ENCODE data around the gene AP2B1. TPM values are rescaled to one million over a fixed set of nuclear protein-coding genes. Genes with fewer than 3 reads are reported as not detected.

AP2B1 gene
- total RNA-seq, 1 experiment from 2014 or later = 198 TPM

DNA sequence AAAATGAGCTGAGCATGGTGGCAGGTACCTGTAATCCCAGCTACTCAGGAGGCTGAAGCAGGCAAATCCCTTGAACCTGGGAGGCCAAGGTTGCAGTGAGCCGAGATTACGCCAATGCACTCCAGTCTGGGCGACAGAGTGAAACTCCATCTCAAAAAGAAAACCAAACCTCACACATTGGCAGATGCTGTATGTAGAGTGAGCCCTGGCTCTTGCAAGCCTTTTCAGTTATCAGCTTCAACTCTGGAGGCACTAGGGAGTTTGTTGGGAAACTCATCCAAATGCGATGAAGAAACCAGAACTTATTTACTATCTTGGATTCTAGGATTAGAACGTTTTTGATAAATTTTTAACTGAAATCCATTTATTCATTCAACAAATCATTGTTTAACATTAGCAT is 87.4 kb downstream of the AP2B1 start:
- POLR2A ChIA-PET = no interaction called here

More for the DNA sequence above, 87.4 kb downstream of the AP2B1 start:
- ChIA-PET RAD21 (ENCODE audit: low non-redundant PET in 1 of 2, low total read pairs in 2 of 2, uncharacterized antibody in 2 of 2, unreplicated experiment in 2 of 2) (no interaction called here), CTCF (no interaction called here)
- intact Hi-C loops (cut with micrococcal nuclease) = no loop called here
- H3K27me3 ChIP-seq (ENCODE audit: insufficient read depth, low read length) = no peaks in the 10 kb centered on the region
- no peaks in the 10 kb centered on the region for H3K9me3 ChIP-seq (ENCODE audit: control insufficient read depth in 1 of 2, insufficient read depth in 1 of 2, low read depth in 1 of 2, low read length in 2 of 2)
- H2AFZ ChIP-seq (ENCODE audit: low read depth, low read length, poor library complexity, severe bottlenecking) = no peak overlapping the region
- peaks cover 27% of the 10 kb centered on the region for H3K79me2 ChIP-seq (ENCODE audit: insufficient read depth, low read length)
- no peak for ATAC-seq
- no peak for DNase-seq (ENCODE audit: low read depth, low spot score)
- H3K4me1 ChIP-seq (ENCODE audit: control insufficient read depth in 1 of 2, insufficient read depth in 2 of 2, low read length in 2 of 2) = no peaks in the 10 kb centered on the region
- no peak overlapping the region for H3K9ac ChIP-seq (ENCODE audit: low read length)
- no TSS peak for BruUV-seq (replicated peaks)
- no peak overlapping the region for H3K4me3 ChIP-seq (replicated peaks in 1 of 2; ENCODE audit: low read depth in 1 of 2, low read length in 2 of 2)
- H3K36me3 ChIP-seq (ENCODE audit: control insufficient read depth in 1 of 2, insufficient read depth in 2 of 2, low read length in 2 of 2) = peaks cover 9 to 22% of the 10 kb centered on the region in 2 experiments; a peak in 3 of 4 replicates
- no peak overlapping the region for H3K4me2 ChIP-seq (ENCODE audit: low read length)
- TF ChIP-seq POLR2A (IDR thresholded peaks at IDR 0.05; ENCODE audit: borderline replicate concordance, extremely low read depth, insufficient read depth, insufficient read length) (no peak), ZNF274 (IDR thresholded peaks at IDR 0.05; ENCODE audit: low read depth, low read length) (no peak), EGR1 (IDR thresholded peaks at IDR 0.05; ENCODE audit: low read depth) (no peak), JUND (IDR thresholded peaks at IDR 0.05) (no peak), ELF1 (IDR thresholded peaks at IDR 0.05; ENCODE audit: borderline replicate concordance, low read depth) (no peak), EZH2 (IDR thresholded peaks at IDR 0.05) (no peak), CBX3 (IDR thresholded peaks at IDR 0.05; ENCODE audit: low read depth) (no peak), SIN3A (IDR thresholded peaks at IDR 0.05; ENCODE audit: low read depth) (no peak), SRF (IDR thresholded peaks at IDR 0.05; ENCODE audit: low read depth) (no peak), YY1 (IDR thresholded peaks at IDR 0.05; ENCODE audit: extremely low read depth, insufficient replicate concordance, low read depth, low read length) (no peak), EZH2phosphoT487 (IDR thresholded peaks at IDR 0.05; ENCODE audit: borderline replicate concordance) (no peak), ZFX (IDR thresholded peaks at IDR 0.05) (no peak), FOSL1 (IDR thresholded peaks at IDR 0.05; ENCODE audit: low read depth) (no peak)
- TF ChIP-seq, protein P1, sequence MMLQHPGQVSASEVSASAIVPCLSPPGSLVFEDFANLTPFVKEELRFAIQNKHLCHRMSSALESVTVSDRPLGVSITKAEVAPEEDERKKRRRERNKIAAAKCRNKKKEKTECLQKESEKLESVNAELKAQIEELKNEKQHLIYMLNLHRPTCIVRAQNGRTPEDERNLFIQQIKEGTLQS (IDR thresholded peaks at IDR 0.05) = no peak
- TF ChIP-seq, protein P2, sequence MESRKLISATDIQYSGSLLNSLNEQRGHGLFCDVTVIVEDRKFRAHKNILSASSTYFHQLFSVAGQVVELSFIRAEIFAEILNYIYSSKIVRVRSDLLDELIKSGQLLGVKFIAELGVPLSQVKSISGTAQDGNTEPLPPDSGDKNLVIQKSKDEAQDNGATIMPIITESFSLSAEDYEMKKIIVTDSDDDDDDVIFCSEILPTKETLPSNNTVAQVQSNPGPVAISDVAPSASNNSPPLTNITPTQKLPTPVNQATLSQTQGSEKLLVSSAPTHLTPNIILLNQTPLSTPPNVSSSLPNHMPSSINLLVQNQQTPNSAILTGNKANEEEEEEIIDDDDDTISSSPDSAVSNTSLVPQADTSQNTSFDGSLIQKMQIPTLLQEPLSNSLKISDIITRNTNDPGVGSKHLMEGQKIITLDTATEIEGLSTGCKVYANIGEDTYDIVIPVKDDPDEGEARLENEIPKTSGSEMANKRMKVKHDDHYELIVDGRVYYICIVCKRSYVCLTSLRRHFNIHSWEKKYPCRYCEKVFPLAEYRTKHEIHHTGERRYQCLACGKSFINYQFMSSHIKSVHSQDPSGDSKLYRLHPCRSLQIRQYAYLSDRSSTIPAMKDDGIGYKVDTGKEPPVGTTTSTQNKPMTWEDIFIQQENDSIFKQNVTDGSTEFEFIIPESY (IDR thresholded peaks at IDR 0.05; ENCODE audit: extremely low read depth, insufficient replicate concordance, low read length) = no peak
- TF ChIP-seq, protein P3, sequence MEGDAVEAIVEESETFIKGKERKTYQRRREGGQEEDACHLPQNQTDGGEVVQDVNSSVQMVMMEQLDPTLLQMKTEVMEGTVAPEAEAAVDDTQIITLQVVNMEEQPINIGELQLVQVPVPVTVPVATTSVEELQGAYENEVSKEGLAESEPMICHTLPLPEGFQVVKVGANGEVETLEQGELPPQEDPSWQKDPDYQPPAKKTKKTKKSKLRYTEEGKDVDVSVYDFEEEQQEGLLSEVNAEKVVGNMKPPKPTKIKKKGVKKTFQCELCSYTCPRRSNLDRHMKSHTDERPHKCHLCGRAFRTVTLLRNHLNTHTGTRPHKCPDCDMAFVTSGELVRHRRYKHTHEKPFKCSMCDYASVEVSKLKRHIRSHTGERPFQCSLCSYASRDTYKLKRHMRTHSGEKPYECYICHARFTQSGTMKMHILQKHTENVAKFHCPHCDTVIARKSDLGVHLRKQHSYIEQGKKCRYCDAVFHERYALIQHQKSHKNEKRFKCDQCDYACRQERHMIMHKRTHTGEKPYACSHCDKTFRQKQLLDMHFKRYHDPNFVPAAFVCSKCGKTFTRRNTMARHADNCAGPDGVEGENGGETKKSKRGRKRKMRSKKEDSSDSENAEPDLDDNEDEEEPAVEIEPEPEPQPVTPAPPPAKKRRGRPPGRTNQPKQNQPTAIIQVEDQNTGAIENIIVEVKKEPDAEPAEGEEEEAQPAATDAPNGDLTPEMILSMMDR (IDR thresholded peaks at IDR 0.05 in 2 of 3, conservative IDR thresholded peaks at IDR 0.05 in 1 of 3; ENCODE audit: borderline replicate concordance in 1 of 3, insufficient read depth in 1 of 3, low read depth in 2 of 3, low read length in 2 of 3) = no peak
- H4K20me1 ChIP-seq (ENCODE audit: insufficient read depth) = no peaks in the 10 kb centered on the region
- H3K9me2 ChIP-seq (ENCODE audit: insufficient read depth) = no peaks in the 10 kb centered on the region
- no peak overlapping the region for H3K27ac ChIP-seq (ENCODE audit: low read depth, low read length)
